GM12878 (cell line): ENCODE results near the gene FKBP15. TPM values are rescaled to one million over a fixed set of nuclear protein-coding genes. Genes with fewer than 3 reads are reported as not detected.

ENCODE experiments used
- MXI1 ChIP-seq: fragments of 150-350 bp; IDR thresholded peaks from 2 replicates; pipeline ENCODE4 v1.6.1; 2011; ENCODE audit warnings: low read depth, mild to moderate bottlenecking, inconsistent platforms, low read length, improper control_type of control experiment
- NFYA ChIP-seq: IDR thresholded peaks from 2 replicates; pipeline ENCODE4 v1.6.1; 2011; ENCODE audit warnings: low read depth, mild to moderate bottlenecking, low read length, improper control_type of control experiment, borderline replicate concordance
- SIN3A ChIP-seq: IDR thresholded peaks from 2 replicates; pipeline ENCODE4 v1.6.1; 2012; ENCODE audit warnings: low read depth, low read length, improper control_type of control experiment
- SMAD5 ChIP-seq: IDR thresholded peaks from 2 replicates; pipeline ENCODE4 v1.6.1; 2016; ENCODE audit warnings: antibody characterized with exemption, low read depth
- SREBF1 ChIP-seq: IDR thresholded peaks from 2 replicates; pipeline ENCODE4 v1.6.1; 2012; ENCODE audit warnings: mild to moderate bottlenecking, low read length
- STAT1 ChIP-seq: fragments of 450-650 bp; conservative IDR thresholded peaks from 2 replicates; pipeline ENCODE4 v1.6.1; 2014; ENCODE audit warnings: antibody characterized with exemption, mild to moderate bottlenecking
- YY1 ChIP-seq: IDR thresholded peaks from 2 replicates; pipeline ENCODE4 v1.6.1; 2011; ENCODE audit warnings: low read depth, mild to moderate bottlenecking, low read length
- ZNF274 ChIP-seq: IDR thresholded peaks from one replicate; pipeline ENCODE4 v1.8.0; 2011; ENCODE audit not compliant: insufficient read length, insufficient read depth
- ZNF687 ChIP-seq: fragments of 450-650 bp; IDR thresholded peaks from 2 replicates; pipeline ENCODE4 v1.6.1; 2017; ENCODE audit warnings: mild to moderate bottlenecking, moderate library complexity
- polyA plus RNA-seq, 11 experiments: library from polyadenylated mRNA; depleted of rRNA in 4 of 11; unstranded in 6 of 11; stranded (reverse) in 5 of 11; fragments of >200 nt; fragmentation: Nextera tagmentation in 4 of 11; fragmentation: Illumina TruSeq in 1 of 11; extraction: Ambion mirVana in 4 of 11; extraction: Trizol in 1 of 11; gene quantifications; 1 replicate in 1 of 11; 2 replicates in 10 of 11; pipeline versions ENCODE4 v1.2.1 to v1.2.3, GENCODE V29; 2011 to 2016; ENCODE audit warnings: inconsistent platforms in 2 of 11, missing spikeins in 2 of 11, low read depth in 1 of 11
- total RNA-seq, 4 experiments: library from RNA; depleted of rRNA in 3 of 4; stranded (reverse); fragments of >200 nt in 3 of 4; fragmentation: Illumina TruSeq in 1 of 4; extraction: Trizol in 1 of 4; gene quantifications; 2 replicates each; pipeline versions ENCODE4 v1.2.1 to v1.2.3, GENCODE V29; 2013 to 2021
- TF ChIP-seq, protein P1 (sequence below): fragments of 450-650 bp; IDR thresholded peaks from 2 replicates; pipeline ENCODE4 v1.6.1; 2016; ENCODE audit warnings: mild to moderate bottlenecking, moderate library complexity, borderline replicate concordance
- TF ChIP-seq, protein P2 (sequence below): fragments of 450-650 bp; IDR thresholded peaks from 2 replicates; pipeline ENCODE4 v1.6.1; 2014; ENCODE audit warnings: mild to moderate bottlenecking
- TF ChIP-seq, protein P3 (sequence below): IDR thresholded peaks from 2 replicates; pipeline ENCODE4 v1.6.1; 2012; ENCODE audit warnings: low read depth, low read length, improper control_type of control experiment
- TF ChIP-seq, protein P4 (sequence below): fragments of 450-650 bp; formaldehyde crosslinking; IDR thresholded peaks from 2 replicates; pipeline ENCODE4 v1.5.0; 2022; ENCODE audit warnings: mild to moderate bottlenecking, missing genetic modification characterization

FKBP15 gene
- total and polyA plus RNA-seq, 10 of the 15 experiments (the other 5 are each of a cell fraction or from before 2014, with no cell fraction given) = 5.0 to 53.4 (median 21.2) TPM

DNA sequence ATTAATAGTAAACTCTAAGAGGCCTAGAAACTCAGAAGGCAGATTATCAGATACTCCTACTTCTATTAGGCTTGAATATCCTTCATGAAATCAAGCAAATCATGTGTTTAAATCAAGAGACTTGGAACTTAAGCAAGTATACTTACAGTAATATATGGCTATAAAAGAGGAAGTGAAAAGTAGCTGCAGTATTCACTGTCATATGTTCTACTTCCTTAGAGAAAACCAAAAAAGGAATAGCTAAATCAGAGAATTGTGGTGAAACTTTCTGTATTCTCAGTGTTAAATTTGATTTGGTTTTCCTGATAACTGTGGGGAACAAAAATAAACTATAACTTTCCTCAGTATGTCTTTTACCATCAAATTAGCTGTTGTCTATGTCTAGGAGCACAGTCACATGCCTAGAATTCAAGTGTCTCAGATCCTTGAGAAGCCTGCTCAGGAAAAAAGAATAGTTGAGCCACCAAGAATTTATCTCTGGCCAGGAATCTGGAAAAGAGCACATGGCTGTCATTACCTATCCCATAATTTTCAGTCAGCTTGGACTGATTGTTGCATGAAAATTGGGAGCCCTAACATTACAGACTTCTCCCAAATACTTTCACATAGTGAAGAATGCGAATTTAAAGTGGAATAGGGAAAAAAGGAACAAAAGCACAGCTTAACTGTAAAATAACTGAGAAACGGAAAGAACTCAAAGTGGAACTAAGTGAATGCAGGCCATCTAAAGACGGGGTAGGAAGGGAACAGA lies 1.7 kb downstream of the FKBP15 start (continued):
- TF ChIP-seq, protein P1, sequence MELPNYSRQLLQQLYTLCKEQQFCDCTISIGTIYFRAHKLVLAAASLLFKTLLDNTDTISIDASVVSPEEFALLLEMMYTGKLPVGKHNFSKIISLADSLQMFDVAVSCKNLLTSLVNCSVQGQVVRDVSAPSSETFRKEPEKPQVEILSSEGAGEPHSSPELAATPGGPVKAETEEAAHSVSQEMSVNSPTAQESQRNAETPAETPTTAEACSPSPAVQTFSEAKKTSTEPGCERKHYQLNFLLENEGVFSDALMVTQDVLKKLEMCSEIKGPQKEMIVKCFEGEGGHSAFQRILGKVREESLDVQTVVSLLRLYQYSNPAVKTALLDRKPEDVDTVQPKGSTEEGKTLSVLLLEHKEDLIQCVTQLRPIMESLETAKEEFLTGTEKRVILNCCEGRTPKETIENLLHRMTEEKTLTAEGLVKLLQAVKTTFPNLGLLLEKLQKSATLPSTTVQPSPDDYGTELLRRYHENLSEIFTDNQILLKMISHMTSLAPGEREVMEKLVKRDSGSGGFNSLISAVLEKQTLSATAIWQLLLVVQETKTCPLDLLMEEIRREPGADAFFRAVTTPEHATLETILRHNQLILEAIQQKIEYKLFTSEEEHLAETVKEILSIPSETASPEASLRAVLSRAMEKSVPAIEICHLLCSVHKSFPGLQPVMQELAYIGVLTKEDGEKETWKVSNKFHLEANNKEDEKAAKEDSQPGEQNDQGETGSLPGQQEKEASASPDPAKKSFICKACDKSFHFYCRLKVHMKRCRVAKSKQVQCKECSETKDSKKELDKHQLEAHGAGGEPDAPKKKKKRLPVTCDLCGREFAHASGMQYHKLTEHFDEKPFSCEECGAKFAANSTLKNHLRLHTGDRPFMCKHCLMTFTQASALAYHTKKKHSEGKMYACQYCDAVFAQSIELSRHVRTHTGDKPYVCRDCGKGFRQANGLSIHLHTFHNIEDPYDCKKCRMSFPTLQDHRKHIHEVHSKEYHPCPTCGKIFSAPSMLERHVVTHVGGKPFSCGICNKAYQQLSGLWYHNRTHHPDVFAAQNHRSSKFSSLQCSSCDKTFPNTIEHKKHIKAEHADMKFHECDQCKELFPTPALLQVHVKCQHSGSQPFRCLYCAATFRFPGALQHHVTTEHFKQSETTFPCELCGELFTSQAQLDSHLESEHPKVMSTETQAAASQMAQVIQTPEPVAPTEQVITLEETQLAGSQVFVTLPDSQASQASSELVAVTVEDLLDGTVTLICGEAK = no peak
- TF ChIP-seq SIN3A (no peak), YY1 (no peak), STAT1 (no peak), SREBF1 (no peak), ZNF687 (no peak), NFYA (no peak), SMAD5 (no peak), ZNF274 (no peak), MXI1 (no peak; the same call in 1 of the 2 replicates)
- TF ChIP-seq, protein P2, sequence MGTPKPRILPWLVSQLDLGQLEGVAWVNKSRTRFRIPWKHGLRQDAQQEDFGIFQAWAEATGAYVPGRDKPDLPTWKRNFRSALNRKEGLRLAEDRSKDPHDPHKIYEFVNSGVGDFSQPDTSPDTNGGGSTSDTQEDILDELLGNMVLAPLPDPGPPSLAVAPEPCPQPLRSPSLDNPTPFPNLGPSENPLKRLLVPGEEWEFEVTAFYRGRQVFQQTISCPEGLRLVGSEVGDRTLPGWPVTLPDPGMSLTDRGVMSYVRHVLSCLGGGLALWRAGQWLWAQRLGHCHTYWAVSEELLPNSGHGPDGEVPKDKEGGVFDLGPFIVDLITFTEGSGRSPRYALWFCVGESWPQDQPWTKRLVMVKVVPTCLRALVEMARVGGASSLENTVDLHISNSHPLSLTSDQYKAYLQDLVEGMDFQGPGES = no peak
- TF ChIP-seq, protein P3, sequence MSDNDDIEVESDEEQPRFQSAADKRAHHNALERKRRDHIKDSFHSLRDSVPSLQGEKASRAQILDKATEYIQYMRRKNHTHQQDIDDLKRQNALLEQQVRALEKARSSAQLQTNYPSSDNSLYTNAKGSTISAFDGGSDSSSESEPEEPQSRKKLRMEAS = no peak
- TF ChIP-seq, protein P4, sequence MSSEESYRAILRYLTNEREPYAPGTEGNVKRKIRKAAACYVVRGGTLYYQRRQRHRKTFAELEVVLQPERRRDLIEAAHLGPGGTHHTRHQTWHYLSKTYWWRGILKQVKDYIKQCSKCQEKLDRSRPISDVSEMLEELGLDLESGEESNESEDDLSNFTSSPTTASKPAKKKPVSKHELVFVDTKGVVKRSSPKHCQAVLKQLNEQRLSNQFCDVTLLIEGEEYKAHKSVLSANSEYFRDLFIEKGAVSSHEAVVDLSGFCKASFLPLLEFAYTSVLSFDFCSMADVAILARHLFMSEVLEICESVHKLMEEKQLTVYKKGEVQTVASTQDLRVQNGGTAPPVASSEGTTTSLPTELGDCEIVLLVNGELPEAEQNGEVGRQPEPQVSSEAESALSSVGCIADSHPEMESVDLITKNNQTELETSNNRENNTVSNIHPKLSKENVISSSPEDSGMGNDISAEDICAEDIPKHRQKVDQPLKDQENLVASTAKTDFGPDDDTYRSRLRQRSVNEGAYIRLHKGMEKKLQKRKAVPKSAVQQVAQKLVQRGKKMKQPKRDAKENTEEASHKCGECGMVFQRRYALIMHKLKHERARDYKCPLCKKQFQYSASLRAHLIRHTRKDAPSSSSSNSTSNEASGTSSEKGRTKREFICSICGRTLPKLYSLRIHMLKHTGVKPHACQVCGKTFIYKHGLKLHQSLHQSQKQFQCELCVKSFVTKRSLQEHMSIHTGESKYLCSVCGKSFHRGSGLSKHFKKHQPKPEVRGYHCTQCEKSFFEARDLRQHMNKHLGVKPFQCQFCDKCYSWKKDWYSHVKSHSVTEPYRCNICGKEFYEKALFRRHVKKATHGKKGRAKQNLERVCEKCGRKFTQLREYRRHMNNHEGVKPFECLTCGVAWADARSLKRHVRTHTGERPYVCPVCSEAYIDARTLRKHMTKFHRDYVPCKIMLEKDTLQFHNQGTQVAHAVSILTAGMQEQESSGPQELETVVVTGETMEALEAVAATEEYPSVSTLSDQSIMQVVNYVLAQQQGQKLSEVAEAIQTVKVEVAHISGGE = no peak
